SK-N-SH treated with all-trans-retinoic acid at 6 μM for 48 hours (cell line): Measurements from ENCODE around the gene RPRD1B.
A peak's percentile ranks its signal among the peaks of the same experiment; 100 is the strongest.

Experiments
- CREB5 ChIP-seq: fragments of 250-450 bp; sonication (Bioruptor Pico); IDR thresholded peaks from 2 replicates; pipeline ENCODE4 v1.5.1; 2020; ENCODE audit warnings: low read depth, mild to moderate bottlenecking, moderate library complexity
- CSDC2 ChIP-seq: fragments of 250-450 bp; sonication (Bioruptor Pico); IDR thresholded peaks from 2 replicates; pipeline ENCODE4 v1.5.0; 2020; ENCODE audit warnings: mild to moderate bottlenecking, moderate library complexity
- ESRRG ChIP-seq: fragments of 250-450 bp; sonication (Bioruptor Pico); IDR thresholded peaks from 2 replicates; pipeline ENCODE4 v1.6.1; 2021; ENCODE audit warnings: mild to moderate bottlenecking
- GLIS3 ChIP-seq: fragments of 250-450 bp; sonication (Bioruptor Pico); IDR thresholded peaks from 2 replicates; pipeline ENCODE4 v1.5.0; 2020; ENCODE audit warnings: mild to moderate bottlenecking, moderate library complexity
- ISL1 ChIP-seq: fragments of 250-450 bp; sonication (Bioruptor Pico); IDR thresholded peaks from 2 replicates; pipeline ENCODE4 v2.1.2; 2022; ENCODE audit warnings: mild to moderate bottlenecking, moderate library complexity
- PATZ1 ChIP-seq: fragments of 250-450 bp; sonication (Bioruptor Pico); IDR thresholded peaks from 2 replicates; pipeline ENCODE4 v1.8.0; 2020; ENCODE audit warnings: mild to moderate bottlenecking, moderate library complexity, borderline replicate concordance
- POU6F1 ChIP-seq: fragments of 250-450 bp; sonication (Bioruptor Pico); IDR thresholded peaks from 2 replicates; pipeline ENCODE4 v1.8.0; 2021; ENCODE audit warnings: low read depth, mild to moderate bottlenecking, moderate library complexity, borderline replicate concordance
- PPARA ChIP-seq: fragments of 250-450 bp; sonication (Bioruptor Pico); IDR thresholded peaks from 2 replicates; pipeline ENCODE4 v1.5.0; 2020; ENCODE audit warnings: mild to moderate bottlenecking, borderline replicate concordance
- TCF4 ChIP-seq: fragments of 250-450 bp; sonication (Bioruptor Pico); IDR thresholded peaks from 2 replicates; pipeline ENCODE4 v1.8.0; 2021; ENCODE audit warnings: mild to moderate bottlenecking, moderate library complexity, borderline replicate concordance
- TOX ChIP-seq: fragments of 250-450 bp; sonication (Bioruptor Pico); IDR thresholded peaks from 2 replicates; pipeline ENCODE4 v1.8.0; 2021; ENCODE audit warnings: mild to moderate bottlenecking, moderate library complexity, borderline replicate concordance
- TSHZ2 ChIP-seq: fragments of 250-450 bp; sonication (Bioruptor Pico); IDR thresholded peaks from 2 replicates; pipeline ENCODE4 v1.5.0; 2020; ENCODE audit warnings: mild to moderate bottlenecking, moderate library complexity
- ZFP3 ChIP-seq: fragments of 250-450 bp; sonication (Bioruptor Pico); IDR thresholded peaks from 2 replicates; pipeline ENCODE4 v1.5.0; 2020; ENCODE audit warnings: mild to moderate bottlenecking, moderate library complexity
- ZNF70 ChIP-seq: fragments of 450-650 bp; formaldehyde crosslinking; IDR thresholded peaks from 2 replicates; pipeline ENCODE4 v1.5.0; 2020; ENCODE audit warnings: mild to moderate bottlenecking, moderate library complexity
- ZNF8 ChIP-seq: fragments of 450-650 bp; formaldehyde crosslinking; IDR thresholded peaks from 2 replicates; pipeline ENCODE4 v1.5.0; 2020; ENCODE audit warnings: mild to moderate bottlenecking, moderate library complexity

DNA sequence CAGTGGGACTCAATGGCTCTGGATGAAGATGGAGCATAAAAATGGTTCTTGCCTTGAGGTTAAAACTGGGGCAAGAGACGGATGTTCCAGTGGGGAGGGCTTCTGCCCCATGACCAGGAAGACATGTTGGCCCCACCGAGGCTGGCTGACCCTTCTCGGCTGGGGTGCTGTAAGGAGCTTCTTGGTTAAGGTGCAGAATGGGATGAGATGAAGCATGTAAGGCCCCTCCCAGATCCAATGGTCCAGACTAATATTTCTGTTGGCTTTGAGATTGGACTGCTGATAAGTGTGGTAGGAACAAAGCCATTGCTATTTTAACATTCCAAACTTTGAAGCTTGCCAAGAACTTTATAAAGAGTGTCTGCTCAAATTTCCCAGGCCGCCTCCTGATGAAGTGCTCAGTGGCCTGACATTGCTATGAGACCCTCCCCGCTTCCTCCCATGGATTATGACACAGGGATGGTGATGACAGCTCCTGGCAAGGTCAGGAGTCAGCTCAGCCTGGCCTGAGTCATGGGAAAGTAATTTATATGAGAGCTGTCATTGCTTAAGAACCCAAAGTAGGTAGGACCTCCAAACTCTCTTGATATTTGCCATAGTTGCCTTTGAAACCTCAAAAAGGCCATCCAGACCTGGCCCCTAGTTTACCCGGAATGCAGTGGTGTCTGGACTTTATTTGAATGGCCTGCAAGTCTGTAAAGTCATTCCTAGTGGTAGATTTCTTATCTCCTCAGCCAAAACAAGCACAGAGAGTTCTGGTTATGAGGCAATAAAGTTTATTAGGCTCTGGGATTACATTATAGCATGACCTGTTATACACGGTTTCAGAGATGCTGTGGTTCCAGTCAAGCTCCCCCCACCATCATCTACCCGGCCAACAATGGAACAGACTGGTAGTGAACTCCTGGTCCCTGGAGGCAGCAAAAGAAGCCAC is 76.3 kb downstream of the RPRD1B start:
- TF ChIP-seq ESRRG (CRISPR knock-in tag) (no peak), TOX (peak; percentile 68), POU6F1 (no peak), CREB5 (CRISPR knock-in tag) (peak; percentile 86), PATZ1 (CRISPR knock-in tag) (peak; percentile 59), TCF4 (CRISPR knock-in tag) (peak; percentile 91), ZFP3 (CRISPR knock-in tag) (peak; percentile 73; the same call in 1 of the 2 replicates), ZNF70 (CRISPR knock-in tag) (0 out of 2 replicates have a peak, but pooled peaks have one; percentile 10), TSHZ2 (CRISPR knock-in tag) (peak; percentile 83), GLIS3 (CRISPR knock-in tag) (peak; percentile 36; the same call in 1 of the 2 replicates), ISL1 (CRISPR knock-in tag) (peak; percentile 94), CSDC2 (CRISPR knock-in tag) (peak; percentile 90), PPARA (CRISPR knock-in tag) (no peak), ZNF8 (no peak)
